ENCODE data around the gene SIGLEC7. TPM values are rescaled to one million over a fixed set of nuclear protein-coding genes. Genes with fewer than 3 reads are reported as not detected.

SIGLEC7 gene
- total RNA-seq = 1 to 10 TPM in 2 of 6 donors, under 1 TPM in 4; 0.12 to 3.0 (median 0.45) TPM
- under 1 TPM; 0.12 to 0.23 TPM for polyA plus RNA-seq

DNA sequence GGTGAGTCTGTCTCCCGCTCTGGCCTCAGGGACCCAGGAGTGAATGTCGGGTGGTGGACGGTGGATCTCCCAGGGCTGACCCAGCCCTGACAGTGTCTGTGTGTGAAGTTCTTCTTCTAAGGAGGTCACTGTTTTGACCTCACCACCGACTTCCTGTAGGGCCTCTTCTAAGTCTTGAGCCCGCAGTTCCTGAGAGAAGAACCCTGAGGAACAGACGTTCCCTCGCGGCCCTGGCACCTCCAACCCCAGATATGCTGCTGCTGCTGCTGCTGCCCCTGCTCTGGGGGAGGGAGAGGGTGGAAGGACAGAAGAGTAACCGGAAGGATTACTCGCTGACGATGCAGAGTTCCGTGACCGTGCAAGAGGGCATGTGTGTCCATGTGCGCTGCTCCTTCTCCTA is at the start of gene SIGLEC7:
SIGLEC7 (plus strand) TSS at position 183 of the 400 bp plus-strand sequence; CDS start at position 252, 69 bp downstream.
- no peaks in the 10 kb centered on the region for H3K9me3 ChIP-seq
- H3K4me3 ChIP-seq = no peak within 1 kb of the TSS
- no peaks in the 10 kb centered on the region for H3K36me3 ChIP-seq
- intact Hi-C loops (cut with DNase I) = no loop called here
- 53 to 65% methylated on average over 13 to 14 of the region's 14 CpGs for WGBS, 2 donors
- no peak for DNase-seq
- FAIRE-seq = no peak
- peak in 2 of 4 donors; percentile 36 to 62 for ATAC-seq
- peaks cover 0 to 7% (median 0%) of the 10 kb centered on the region in 4 donors for H3K27me3 ChIP-seq
- TF ChIP-seq, protein P1, sequence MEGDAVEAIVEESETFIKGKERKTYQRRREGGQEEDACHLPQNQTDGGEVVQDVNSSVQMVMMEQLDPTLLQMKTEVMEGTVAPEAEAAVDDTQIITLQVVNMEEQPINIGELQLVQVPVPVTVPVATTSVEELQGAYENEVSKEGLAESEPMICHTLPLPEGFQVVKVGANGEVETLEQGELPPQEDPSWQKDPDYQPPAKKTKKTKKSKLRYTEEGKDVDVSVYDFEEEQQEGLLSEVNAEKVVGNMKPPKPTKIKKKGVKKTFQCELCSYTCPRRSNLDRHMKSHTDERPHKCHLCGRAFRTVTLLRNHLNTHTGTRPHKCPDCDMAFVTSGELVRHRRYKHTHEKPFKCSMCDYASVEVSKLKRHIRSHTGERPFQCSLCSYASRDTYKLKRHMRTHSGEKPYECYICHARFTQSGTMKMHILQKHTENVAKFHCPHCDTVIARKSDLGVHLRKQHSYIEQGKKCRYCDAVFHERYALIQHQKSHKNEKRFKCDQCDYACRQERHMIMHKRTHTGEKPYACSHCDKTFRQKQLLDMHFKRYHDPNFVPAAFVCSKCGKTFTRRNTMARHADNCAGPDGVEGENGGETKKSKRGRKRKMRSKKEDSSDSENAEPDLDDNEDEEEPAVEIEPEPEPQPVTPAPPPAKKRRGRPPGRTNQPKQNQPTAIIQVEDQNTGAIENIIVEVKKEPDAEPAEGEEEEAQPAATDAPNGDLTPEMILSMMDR (IDR thresholded peaks at IDR 0.05) = no peak
- no peaks in the 10 kb centered on the region for H3K4me1 ChIP-seq
- H3K27ac ChIP-seq = peak within 1 kb of the TSS in 1 of 4 donors; percentile 11

DNA sequence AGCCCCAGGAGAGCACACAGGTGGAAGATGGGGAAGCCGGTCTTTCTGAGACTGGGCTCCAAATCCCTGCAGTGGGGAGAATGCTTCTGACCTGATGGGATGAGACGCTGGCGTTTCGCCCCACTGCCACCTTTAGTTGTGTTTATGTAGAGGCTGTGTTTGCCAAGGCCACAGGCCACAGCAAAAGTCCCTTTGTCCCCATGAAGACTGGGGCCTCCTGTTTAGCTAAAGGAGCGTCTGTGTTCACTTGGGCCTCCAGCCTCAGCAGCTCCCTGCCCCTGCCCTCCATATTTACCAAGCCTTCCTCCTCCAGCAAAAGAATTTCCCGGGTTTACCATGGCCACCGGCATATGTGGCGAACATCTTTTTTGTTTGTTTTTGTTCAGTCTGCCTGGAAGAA is 49.0 kb upstream of the SIGLEC7 start:
- H3K9me3 ChIP-seq = no peaks in the 10 kb centered on the region
- DNase-seq = no peak
- peak in 1 of 4 donors; percentile 18 for ATAC-seq
- H3K27me3 ChIP-seq = no peaks in the 10 kb centered on the region
- no peak overlapping the region for H3K27ac ChIP-seq
- 56 to 59% methylated on average over 8 of the region's 8 CpGs for WGBS, 2 donors
- H3K4me3 ChIP-seq = no peak overlapping the region
- H3K36me3 ChIP-seq = no peaks in the 10 kb centered on the region
- FAIRE-seq = no peak
- no peaks in the 10 kb centered on the region for H3K4me1 ChIP-seq
- TF ChIP-seq, protein P1 (IDR thresholded peaks at IDR 0.05) = no peak
- intact Hi-C loops (cut with DNase I) = loop anchor here in 2 of 3 donors (5.0 kb wide), 3 partner anchors 66 to 161 kb away; partner anchors contain the start of gene KLK11 (in 1 of the 2)

DNA sequence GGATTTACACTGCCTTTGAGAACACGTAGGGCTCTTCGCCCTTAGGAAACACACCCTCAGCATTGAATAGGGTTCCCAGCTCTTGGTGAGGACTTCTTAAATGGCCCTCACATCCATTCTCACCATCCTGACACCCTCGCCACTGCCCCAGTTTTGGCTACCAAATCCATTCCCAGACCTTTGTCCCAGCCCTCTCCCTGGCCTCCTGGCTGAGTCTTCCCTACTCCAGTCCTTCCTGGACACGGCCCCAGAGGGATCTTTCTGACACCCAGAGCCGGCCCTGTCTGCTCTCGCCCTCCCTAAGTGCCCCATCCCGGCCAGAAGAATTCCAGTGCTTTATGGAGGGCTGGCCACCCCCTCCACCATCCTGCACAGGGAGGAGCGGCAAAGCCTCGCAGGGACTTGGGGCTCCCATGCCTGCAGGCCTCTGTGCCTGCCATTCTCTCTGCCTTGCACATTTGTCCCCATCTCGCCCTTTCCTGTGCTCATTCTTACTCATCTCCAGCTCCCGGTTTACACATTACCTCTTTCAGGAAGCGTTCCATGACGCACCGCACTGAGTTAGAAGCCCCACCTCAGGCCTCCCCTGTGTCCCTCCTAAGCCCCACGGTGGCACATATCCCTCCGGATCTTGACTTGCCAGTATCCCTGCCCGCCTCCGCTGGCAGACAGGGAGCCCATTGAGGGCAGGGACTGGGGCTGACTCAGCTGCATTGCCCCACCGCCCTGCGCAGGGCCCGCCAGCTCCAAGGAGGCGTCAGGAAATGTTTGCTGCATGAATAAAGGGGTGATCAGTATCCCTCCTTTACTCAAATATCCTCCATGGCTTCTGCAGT is 48.4 kb upstream of the SIGLEC7 start:
- no peak overlapping the region for H3K27ac ChIP-seq
- H3K27me3 ChIP-seq = no peaks in the 10 kb centered on the region
- no peak for DNase-seq
- intact Hi-C loops (cut with DNase I) = loop anchor here in 2 of 3 donors (5.0 kb wide), 3 partner anchors 66 to 161 kb away; partner anchors contain the start of gene KLK11 (in 1 of the 2)
- no peaks in the 10 kb centered on the region for H3K36me3 ChIP-seq
- TF ChIP-seq, protein P1 (IDR thresholded peaks at IDR 0.05) = no peak
- 77 to 82% methylated on average over 22 of the region's 22 CpGs for WGBS, 2 donors
- ATAC-seq = no peak
- no peak overlapping the region for H3K4me3 ChIP-seq
- no peak for FAIRE-seq
- H3K9me3 ChIP-seq = no peaks in the 10 kb centered on the region
- no peaks in the 10 kb centered on the region for H3K4me1 ChIP-seq

DNA sequence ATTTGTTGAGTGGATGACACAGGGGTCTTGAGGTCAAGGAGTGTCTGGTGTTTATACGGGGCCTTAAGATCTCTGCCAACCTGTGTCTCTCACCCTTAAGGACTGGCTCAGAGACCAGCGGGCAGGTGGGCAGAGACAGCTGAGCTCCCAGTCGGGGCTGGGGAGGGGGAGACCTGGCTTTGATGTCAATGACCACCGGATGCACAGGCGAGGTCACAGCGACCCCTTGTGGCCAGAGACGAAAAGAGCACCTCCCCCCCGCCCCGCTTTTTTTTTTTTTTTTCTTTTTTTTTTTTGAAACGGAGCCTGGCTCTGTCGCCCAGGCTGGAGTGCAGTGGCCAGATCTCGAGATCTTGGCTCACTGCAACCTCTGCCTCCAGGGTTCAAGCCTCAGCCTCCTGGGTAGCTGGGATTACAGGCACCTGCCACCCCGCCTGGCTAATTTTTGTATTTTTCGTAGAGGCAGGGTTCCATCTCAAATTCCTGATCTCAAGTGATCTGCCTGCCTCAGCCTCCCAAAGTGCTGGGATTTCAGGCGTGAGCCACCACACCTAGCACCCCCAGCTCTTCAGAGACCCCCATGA is 47.3 kb upstream of the SIGLEC7 start:
- Histone ChIP-seq H3K4me3 (no peak overlapping the region), H3K9me3 (no peaks in the 10 kb centered on the region), H3K36me3 (no peaks in the 10 kb centered on the region), H3K27ac (no peak overlapping the region), H3K4me1 (no peaks in the 10 kb centered on the region), H3K27me3 (no peaks in the 10 kb centered on the region)
- DNase-seq (peak in 3 of 6 donors; percentile 45 to 73 (median 66)), ATAC-seq (peak; percentile 11 to 57 (median 42)), FAIRE-seq (no peak)
- intact Hi-C loops (cut with DNase I) = loop anchor here in 2 of 3 donors (5.0 kb wide), 3 partner anchors 67 to 162 kb away; partner anchors contain the start of gene KLK11 (in 1 of the 2)
- TF ChIP-seq, protein P1 (IDR thresholded peaks at IDR 0.05) = peak; percentile 52 to 67 (median 63)
- 29 to 31% methylated on average over 14 to 15 of the region's 15 CpGs for WGBS, 2 donors
